ENCODE measurements around the gene TOP2A.

TOP2A gene, protein sequence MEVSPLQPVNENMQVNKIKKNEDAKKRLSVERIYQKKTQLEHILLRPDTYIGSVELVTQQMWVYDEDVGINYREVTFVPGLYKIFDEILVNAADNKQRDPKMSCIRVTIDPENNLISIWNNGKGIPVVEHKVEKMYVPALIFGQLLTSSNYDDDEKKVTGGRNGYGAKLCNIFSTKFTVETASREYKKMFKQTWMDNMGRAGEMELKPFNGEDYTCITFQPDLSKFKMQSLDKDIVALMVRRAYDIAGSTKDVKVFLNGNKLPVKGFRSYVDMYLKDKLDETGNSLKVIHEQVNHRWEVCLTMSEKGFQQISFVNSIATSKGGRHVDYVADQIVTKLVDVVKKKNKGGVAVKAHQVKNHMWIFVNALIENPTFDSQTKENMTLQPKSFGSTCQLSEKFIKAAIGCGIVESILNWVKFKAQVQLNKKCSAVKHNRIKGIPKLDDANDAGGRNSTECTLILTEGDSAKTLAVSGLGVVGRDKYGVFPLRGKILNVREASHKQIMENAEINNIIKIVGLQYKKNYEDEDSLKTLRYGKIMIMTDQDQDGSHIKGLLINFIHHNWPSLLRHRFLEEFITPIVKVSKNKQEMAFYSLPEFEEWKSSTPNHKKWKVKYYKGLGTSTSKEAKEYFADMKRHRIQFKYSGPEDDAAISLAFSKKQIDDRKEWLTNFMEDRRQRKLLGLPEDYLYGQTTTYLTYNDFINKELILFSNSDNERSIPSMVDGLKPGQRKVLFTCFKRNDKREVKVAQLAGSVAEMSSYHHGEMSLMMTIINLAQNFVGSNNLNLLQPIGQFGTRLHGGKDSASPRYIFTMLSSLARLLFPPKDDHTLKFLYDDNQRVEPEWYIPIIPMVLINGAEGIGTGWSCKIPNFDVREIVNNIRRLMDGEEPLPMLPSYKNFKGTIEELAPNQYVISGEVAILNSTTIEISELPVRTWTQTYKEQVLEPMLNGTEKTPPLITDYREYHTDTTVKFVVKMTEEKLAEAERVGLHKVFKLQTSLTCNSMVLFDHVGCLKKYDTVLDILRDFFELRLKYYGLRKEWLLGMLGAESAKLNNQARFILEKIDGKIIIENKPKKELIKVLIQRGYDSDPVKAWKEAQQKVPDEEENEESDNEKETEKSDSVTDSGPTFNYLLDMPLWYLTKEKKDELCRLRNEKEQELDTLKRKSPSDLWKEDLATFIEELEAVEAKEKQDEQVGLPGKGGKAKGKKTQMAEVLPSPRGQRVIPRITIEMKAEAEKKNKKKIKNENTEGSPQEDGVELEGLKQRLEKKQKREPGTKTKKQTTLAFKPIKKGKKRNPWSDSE (N-terminal part only)

GRCh38 chr17:40417609-40418427 lies at the start of gene TOP2A:
TOP2A (minus strand) TSS chr17:40417896; CDS start chr17:40417791, 105 bp downstream.
- peak; percentile 86 for DNase-seq (ENCODE audit: low read depth)

GRCh38 chr17:40467281-40467867 lies 49.7 kb upstream of the TOP2A start:
- DNase-seq (ENCODE audit: low read depth): no peak

DNA sequence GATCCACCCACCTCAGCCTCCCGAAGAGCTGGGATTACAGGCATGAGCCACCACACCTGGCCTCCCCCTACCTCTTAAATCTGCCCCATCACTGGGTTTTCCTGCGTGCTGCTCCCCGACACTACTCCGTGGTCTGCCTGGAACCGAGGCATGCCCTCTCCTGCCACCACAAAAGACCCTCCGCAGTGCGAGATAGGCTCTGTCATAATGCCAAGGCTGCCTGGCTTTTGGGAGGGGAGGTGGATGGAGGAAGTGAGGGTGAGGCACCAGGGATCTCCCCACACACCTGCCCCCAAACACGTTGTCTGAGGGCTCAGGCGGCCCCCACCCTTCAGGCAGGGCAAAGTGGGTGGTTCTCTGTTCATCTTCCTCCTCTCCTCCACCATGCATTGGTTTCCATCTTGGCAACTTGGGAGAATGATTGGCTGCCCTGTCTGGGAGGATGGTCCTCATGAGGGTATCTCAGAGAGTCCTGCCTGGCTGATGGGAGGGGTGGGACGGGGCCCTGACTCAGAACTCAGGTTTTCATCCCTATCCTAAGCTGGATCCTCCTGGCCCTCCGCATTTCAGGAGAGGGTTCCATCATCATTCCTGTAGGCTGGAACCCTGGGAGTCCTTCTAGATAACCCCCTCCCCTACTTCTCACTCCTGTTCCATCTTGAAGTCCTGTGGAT lies 48.7 kb upstream of the TOP2A start:
- no peak for DNase-seq (ENCODE audit: low read depth)

- DNase-seq (ENCODE audit: low read depth): no peak
Observed at GRCh38 chr17:40464392-40464855, 46.7 kb upstream of the TOP2A start.

DNA sequence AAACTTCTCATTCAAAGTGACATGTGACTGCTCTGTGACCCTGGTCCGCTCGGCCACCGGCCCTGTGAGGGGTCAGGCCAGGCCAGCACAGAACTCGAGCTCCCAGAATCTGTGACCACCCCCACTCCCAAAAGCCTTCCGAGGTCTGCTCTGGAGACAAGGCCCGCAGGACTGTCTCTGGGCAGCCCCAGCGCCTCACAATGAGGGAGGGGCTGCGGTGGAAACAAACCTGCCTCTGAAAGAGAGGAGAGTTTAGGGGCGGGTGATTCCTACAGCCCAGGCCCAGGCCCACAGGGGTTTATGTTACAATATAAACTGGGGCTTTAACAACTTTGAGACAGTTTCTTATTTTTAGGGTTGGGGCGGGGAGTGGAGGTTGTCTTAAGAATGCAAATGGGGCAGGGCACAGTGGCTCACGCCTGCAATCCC lies 45.4 kb upstream of the TOP2A start:
- no peak for DNase-seq (ENCODE audit: low read depth)

GRCh38 chr17:40462343-40463121 lies 44.8 kb upstream of the TOP2A start:
- DNase-seq (ENCODE audit: low read depth): no peak

GRCh38 chr17:40461732-40462342 lies 44.1 kb upstream of the TOP2A start:
- no peak for DNase-seq (ENCODE audit: low read depth)

DNA sequence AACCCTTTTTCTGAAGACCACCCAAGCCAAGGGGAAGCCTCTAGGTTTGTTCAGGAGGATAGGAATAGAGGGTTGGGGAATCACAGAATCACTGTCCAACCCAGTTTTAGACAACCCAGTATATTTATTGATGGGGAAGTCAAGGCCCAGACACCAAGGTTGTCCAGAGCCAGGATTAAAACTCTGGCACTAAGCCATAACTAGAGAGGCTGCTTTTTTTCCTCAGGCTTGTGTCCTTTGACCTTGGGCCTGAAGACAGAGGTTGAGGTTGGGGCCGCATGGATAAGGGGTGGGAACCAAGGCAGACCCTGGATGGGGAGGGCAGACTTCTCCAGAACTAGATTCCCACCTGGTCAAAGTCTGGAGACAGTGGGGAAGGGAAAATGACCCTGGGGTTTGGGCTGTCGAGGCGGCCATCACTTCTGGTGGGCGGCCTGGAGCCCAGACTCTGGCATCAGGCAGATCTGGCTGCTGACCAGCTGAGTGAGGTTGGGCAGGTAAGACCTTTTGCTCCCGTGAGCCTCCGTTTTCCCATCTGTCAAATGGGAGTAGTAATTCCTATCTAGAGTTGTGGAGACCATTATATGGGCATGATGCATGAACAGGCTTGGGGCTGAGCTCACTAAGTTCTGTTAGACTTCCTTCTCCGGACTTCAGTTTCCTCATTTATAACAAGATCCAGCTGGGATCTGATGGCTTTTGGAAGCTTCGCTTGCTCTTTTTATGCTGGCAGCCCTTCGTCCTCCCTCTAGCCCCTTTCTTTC lies 43.5 kb upstream of the TOP2A start:
- DNase-seq (ENCODE audit: low read depth): no peak

- no peak for DNase-seq (ENCODE audit: low read depth)
Observed at GRCh38 chr17:40460604-40460967, 42.9 kb upstream of the TOP2A start.

- no peak for DNase-seq (ENCODE audit: low read depth)
Observed at GRCh38 chr17:40459636-40460603, 42.2 kb upstream of the TOP2A start.

- no peak for DNase-seq (ENCODE audit: low read depth)
Observed at GRCh38 chr17:40458851-40459482, 41.3 kb upstream of the TOP2A start.

GRCh38 chr17:40457964-40458791 lies 40.5 kb upstream of the TOP2A start:
- DNase-seq (ENCODE audit: low read depth): no peak

DNA sequence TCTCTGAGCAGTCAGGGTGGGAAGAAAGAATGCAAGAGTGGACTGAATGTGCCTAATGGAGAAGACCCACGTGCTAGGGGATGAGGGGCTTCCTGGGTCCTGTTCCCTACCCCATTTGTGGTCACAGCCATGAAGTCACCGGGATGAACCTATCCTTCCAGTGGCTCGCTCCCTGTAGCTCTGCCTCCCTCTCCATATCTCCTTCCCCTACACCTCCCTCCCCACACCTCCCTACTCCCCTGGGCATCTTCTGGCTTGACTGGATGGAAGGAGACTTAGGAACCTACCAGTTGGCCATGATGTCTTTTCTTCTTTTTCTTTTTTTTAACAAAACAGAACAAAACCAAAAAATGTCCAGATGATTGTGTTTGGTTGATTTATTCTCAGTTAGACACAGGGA lies 39.7 kb upstream of the TOP2A start:
- no peak for DNase-seq (ENCODE audit: low read depth)

- no peak for DNase-seq (ENCODE audit: low read depth)
Observed at GRCh38 chr17:40456396-40456951, 38.8 kb upstream of the TOP2A start.

GRCh38 chr17:40454613-40454995 lies 36.9 kb upstream of the TOP2A start:
- DNase-seq (ENCODE audit: low read depth): no peak
